GM23338 (cell line): Measurements from ENCODE around the gene P2RY13. TPM values are rescaled to one million over a fixed set of nuclear protein-coding genes. Genes with fewer than 3 reads are reported as not detected.

Source experiments
- ATAC-seq: fragments of 200-7000 bp; cut with Tn5 transposase; 3 replicates; pipeline ENCODE4 v1.9.1; 2020
- DNase-seq: peaks from one replicate; pipeline ENCODE4 v3.0.0-alpha.2; 2015; ENCODE audit warnings: low spot score
- H2AFZ ChIP-seq: fragments of 200-600 bp; sonication (generic); 2 replicates; pipeline ENCODE4 v1.8.0; 2016; ENCODE audit warnings: antibody characterized with exemption, mild to moderate bottlenecking, moderate library complexity
- H3F3A ChIP-seq: fragments of 200-600 bp; sonication (generic); replicated peaks from 2 replicates; pipeline ENCODE4 v1.8.0; 2017; ENCODE audit warnings: antibody characterized with exemption, mixed run types, low read depth
- H3K27ac ChIP-seq: fragments of 200-600 bp; sonication (generic); 2 replicates; pipeline ENCODE4 v1.6.1; 2016; ENCODE audit warnings: low read depth
- H3K27me3 ChIP-seq: fragments of 200-600 bp; sonication (generic); 2 replicates; pipeline ENCODE4 v1.8.0; 2016; ENCODE audit warnings: mild to moderate bottlenecking, mixed run types, moderate library complexity; ENCODE audit not compliant: insufficient read depth
- H3K36me3 ChIP-seq: fragments of 200-600 bp; sonication (generic); 2 replicates; pipeline ENCODE4 v1.8.0; 2016; ENCODE audit warnings: mild to moderate bottlenecking; ENCODE audit not compliant: insufficient read depth
- H3K4me1 ChIP-seq: fragments of 200-600 bp; sonication (generic); 2 replicates; pipeline ENCODE4 v1.8.0; 2016; ENCODE audit warnings: mild to moderate bottlenecking, moderate library complexity; ENCODE audit not compliant: insufficient read depth
- H3K4me2 ChIP-seq: fragments of 200-600 bp; sonication (generic); 2 replicates; pipeline ENCODE4 v1.7.1; 2017; ENCODE audit warnings: mixed run types
- H3K4me3 ChIP-seq: fragments of 200-600 bp; sonication (generic); 2 replicates; pipeline ENCODE4 v1.6.1; 2016; ENCODE audit warnings: mixed run types
- H3K79me2 ChIP-seq: fragments of 200-600 bp; sonication (generic); replicated peaks from 2 replicates; pipeline ENCODE4 v1.8.0; 2017; ENCODE audit warnings: mild to moderate bottlenecking; ENCODE audit not compliant: insufficient read depth
- H3K9me2 ChIP-seq: fragments of 200-600 bp; sonication (generic); 2 replicates; pipeline ENCODE4 v1.8.0; 2017; ENCODE audit not compliant: insufficient read depth
- H4K20me1 ChIP-seq: fragments of 200-600 bp; sonication (generic); replicated peaks from 2 replicates; pipeline ENCODE4 v1.8.0; 2017; ENCODE audit warnings: mild to moderate bottlenecking; ENCODE audit not compliant: insufficient read depth
- H3K27ac Mint-ChIP-seq: 2 replicates; pipeline ENCODE4 v1.8.0; 2020; ENCODE audit warnings: inconsistent platforms, mild to moderate bottlenecking, moderate library complexity, mixed read lengths
- H3K27me3 Mint-ChIP-seq: 3 replicates; pipeline ENCODE4 v1.8.0; 2022; ENCODE audit warnings: low read depth, mild to moderate bottlenecking, moderate library complexity, mixed read lengths, inconsistent platforms; ENCODE audit not compliant: insufficient read depth, poor library complexity
- H3K36me3 Mint-ChIP-seq: 3 replicates; pipeline ENCODE4 v1.8.0; 2021; ENCODE audit warnings: low read depth, mild to moderate bottlenecking, inconsistent platforms, moderate library complexity, mixed read lengths
- H3K4me1 Mint-ChIP-seq: 3 replicates; pipeline ENCODE4 v1.8.0; 2020; ENCODE audit warnings: mild to moderate bottlenecking, inconsistent platforms, mixed read lengths
- H3K4me3 Mint-ChIP-seq: 3 replicates; pipeline ENCODE4 v1.8.0; 2021; ENCODE audit warnings: moderate library complexity, mild to moderate bottlenecking, inconsistent platforms, mixed read lengths
- H3K9me3 Mint-ChIP-seq: 3 replicates; pipeline ENCODE4 v1.8.0; 2020; ENCODE audit warnings: moderate library complexity, mild to moderate bottlenecking, inconsistent platforms, mixed read lengths
- CREB1 ChIP-seq: fragments of 250-450 bp; sonication (Bioruptor Pico); IDR thresholded peaks from 2 replicates; pipeline ENCODE4 v1.5.0; 2020; ENCODE audit warnings: low read depth, mild to moderate bottlenecking, moderate library complexity
- ETS1 ChIP-seq: IDR thresholded peaks from 2 replicates; pipeline ENCODE4 v1.6.1; 2016; ENCODE audit warnings: antibody characterized with exemption
- EZH2 ChIP-seq: fragments of 200-600 bp; sonication (generic); IDR thresholded peaks from one replicate; pipeline ENCODE4 v1.8.0; 2017; ENCODE audit warnings: antibody characterized with exemption, mild to moderate bottlenecking, low read depth; ENCODE audit not compliant: unreplicated experiment
- EZH2phosphoT487 ChIP-seq: fragments of 200-600 bp; sonication (generic); IDR thresholded peaks from one replicate; pipeline ENCODE4 v1.8.1; 2018; ENCODE audit warnings: antibody characterized with exemption; ENCODE audit not compliant: unreplicated experiment
- JUNB ChIP-seq: IDR thresholded peaks from one replicate; pipeline ENCODE4 v1.6.1; 2016; ENCODE audit warnings: antibody characterized with exemption; ENCODE audit not compliant: unreplicated experiment
- NANOG ChIP-seq: IDR thresholded peaks from 2 replicates; pipeline ENCODE4 v1.6.1; 2016; ENCODE audit warnings: antibody characterized with exemption, borderline replicate concordance
- POLR2AphosphoS5 ChIP-seq: IDR thresholded peaks from 2 replicates; pipeline ENCODE4 v1.6.1; 2016; ENCODE audit warnings: antibody characterized with exemption, low read depth
- REST ChIP-seq: IDR thresholded peaks from one replicate; pipeline ENCODE4 v1.6.1; 2018; ENCODE audit warnings: antibody characterized with exemption; ENCODE audit not compliant: unreplicated experiment
- ZNF114 ChIP-seq: fragments of 250-450 bp; sonication (Bioruptor Pico); IDR thresholded peaks from 2 replicates; pipeline ENCODE4 v1.5.0; 2020; ENCODE audit warnings: mild to moderate bottlenecking, moderate library complexity
- ZNF331 ChIP-seq: fragments of 250-450 bp; sonication (Bioruptor Pico); IDR thresholded peaks from 2 replicates; pipeline ENCODE4 v1.5.0; 2020; ENCODE audit warnings: low read depth, mild to moderate bottlenecking, moderate library complexity
- ZNF462 ChIP-seq: fragments of 250-450 bp; sonication (Bioruptor Pico); IDR thresholded peaks from 2 replicates; pipeline ENCODE4 v1.5.0; 2020; ENCODE audit warnings: mild to moderate bottlenecking, moderate library complexity
- polyA plus RNA-seq: library from polyadenylated mRNA; unstranded; fragments of >200 nt; fragmentation: Nextera tagmentation; extraction: Ambion mirVana; gene quantifications from 2 replicates; pipeline ENCODE4 v1.2.1, GENCODE V29; 2016
- total RNA-seq: library from RNA; depleted of rRNA; stranded (reverse); fragments of >200 nt; shearing (Covaris generic); gene quantifications from 2 replicates; pipeline ENCODE4 v1.2.3, GENCODE V29; 2014
- TF ChIP-seq, protein P1 (sequence below), 2 experiments: fragments of 200-600 bp in 1 of 2; sonication (generic) in 1 of 2; conservative IDR thresholded peaks; 2 replicates each; pipeline versions ENCODE4 v1.5.1 to v1.6.1; 2016 to 2017; ENCODE audit warnings: antibody characterized with exemption in 2 of 2, low read depth in 2 of 2, mild to moderate bottlenecking in 2 of 2, moderate library complexity in 1 of 2

The P2RY13 gene
- total and polyA plus RNA-seq, 2 experiments from 2014 or later: 0.68 TPM; not detected in 1

GRCh38 chr3:151377768-151378385 is 48.5 kb upstream of the P2RY13 start:
- H3K4me3 Mint-ChIP-seq: no peak overlapping the region

More at GRCh38 chr3:151377768-151378385, 48.5 kb upstream of the P2RY13 start:
- Mint-ChIP-seq H3K4me1 (peaks cover 3% of the 10 kb centered on the region; the same call in 1 of the 3 replicates), H3K27ac (no peak overlapping the region), H3K9me3 (no peaks in the 10 kb centered on the region), H3K27me3 (no peaks in the 10 kb centered on the region), H3K36me3 (peaks cover 2% of the 10 kb centered on the region; the same call in 1 of the 3 replicates)
- no peak overlapping the region for H3K4me2 ChIP-seq
- H3K9me2 ChIP-seq: no peaks in the 10 kb centered on the region
- no peaks in the 10 kb centered on the region for H4K20me1 ChIP-seq
- H2AFZ ChIP-seq: no peak overlapping the region
- ATAC-seq: no peak
- DNase-seq: no peak
- H3K4me3 ChIP-seq: no peak overlapping the region
- H3K27ac ChIP-seq: no peak overlapping the region
- no peaks in the 10 kb centered on the region for H3K27me3 ChIP-seq
- H3K36me3 ChIP-seq: peaks cover 8% of the 10 kb centered on the region; the same call in 1 of the 2 replicates
- no peaks in the 10 kb centered on the region for H3K79me2 ChIP-seq
- H3F3A ChIP-seq: no peaks in the 10 kb centered on the region
- no peaks in the 10 kb centered on the region for H3K4me1 ChIP-seq
- no peak for TF ChIP-seq NANOG
- no peak for TF ChIP-seq POLR2AphosphoS5
- no peak for TF ChIP-seq CREB1 (CRISPR knock-in tag)
- TF ChIP-seq JUNB: no peak
- TF ChIP-seq ZNF462 (CRISPR knock-in tag): no peak
- TF ChIP-seq, protein P1, sequence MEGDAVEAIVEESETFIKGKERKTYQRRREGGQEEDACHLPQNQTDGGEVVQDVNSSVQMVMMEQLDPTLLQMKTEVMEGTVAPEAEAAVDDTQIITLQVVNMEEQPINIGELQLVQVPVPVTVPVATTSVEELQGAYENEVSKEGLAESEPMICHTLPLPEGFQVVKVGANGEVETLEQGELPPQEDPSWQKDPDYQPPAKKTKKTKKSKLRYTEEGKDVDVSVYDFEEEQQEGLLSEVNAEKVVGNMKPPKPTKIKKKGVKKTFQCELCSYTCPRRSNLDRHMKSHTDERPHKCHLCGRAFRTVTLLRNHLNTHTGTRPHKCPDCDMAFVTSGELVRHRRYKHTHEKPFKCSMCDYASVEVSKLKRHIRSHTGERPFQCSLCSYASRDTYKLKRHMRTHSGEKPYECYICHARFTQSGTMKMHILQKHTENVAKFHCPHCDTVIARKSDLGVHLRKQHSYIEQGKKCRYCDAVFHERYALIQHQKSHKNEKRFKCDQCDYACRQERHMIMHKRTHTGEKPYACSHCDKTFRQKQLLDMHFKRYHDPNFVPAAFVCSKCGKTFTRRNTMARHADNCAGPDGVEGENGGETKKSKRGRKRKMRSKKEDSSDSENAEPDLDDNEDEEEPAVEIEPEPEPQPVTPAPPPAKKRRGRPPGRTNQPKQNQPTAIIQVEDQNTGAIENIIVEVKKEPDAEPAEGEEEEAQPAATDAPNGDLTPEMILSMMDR (conservative IDR thresholded peaks at IDR 0.05; ENCODE audit: low read depth in 2 of 2): no peak
- TF ChIP-seq ZNF114 (CRISPR knock-in tag): no peak
- no peak for TF ChIP-seq EZH2phosphoT487
- TF ChIP-seq ETS1: no peak
- no peak for TF ChIP-seq ZNF331 (CRISPR knock-in tag)
- TF ChIP-seq EZH2: no peak
- no peak for TF ChIP-seq REST
